DMS 273 (cell line): ENCODE measurements around the gene DRC1.

ENCODE experiments used
- DNase-seq: peaks from one replicate; lab custom pipeline; 2025; ENCODE audit not compliant: unreplicated experiment; lab: John Stamatoyannopoulos, UW

DRC1 gene

GRCh38 chr2:26489213-26489850 lies 87.6 kb downstream of the DRC1 start:
- no peak for DNase-seq

DNA sequence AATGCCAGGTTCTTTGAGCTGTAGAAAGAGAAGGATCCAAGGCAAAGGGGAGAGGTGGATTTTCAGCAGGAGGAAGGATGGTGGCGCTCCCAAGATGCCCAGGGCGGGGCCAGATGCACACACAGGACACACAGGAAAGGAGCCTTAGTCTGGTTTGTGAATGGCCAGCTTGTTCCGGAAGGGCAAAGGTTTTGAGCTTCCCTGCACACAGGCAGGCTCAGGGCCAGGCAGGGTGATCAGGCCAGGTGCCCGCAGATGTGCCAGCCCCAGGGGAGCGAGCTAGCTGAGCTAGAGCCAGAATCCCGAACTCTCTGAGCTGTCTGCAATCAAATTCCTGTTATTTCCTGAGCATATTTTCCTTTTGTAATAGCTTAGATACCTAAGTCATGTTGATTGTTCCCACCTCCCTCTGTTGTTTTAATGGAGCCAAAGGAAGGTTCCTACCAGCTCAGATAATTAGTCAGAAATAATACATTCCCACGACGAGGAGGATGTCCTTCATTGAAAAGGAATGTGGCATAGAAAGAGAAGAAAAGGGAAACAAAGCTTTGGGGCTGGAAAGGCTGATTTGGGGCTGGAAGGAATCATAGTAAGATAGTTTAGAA lies 89.9 kb downstream of the DRC1 start:
- DNase-seq: no peak

DNA sequence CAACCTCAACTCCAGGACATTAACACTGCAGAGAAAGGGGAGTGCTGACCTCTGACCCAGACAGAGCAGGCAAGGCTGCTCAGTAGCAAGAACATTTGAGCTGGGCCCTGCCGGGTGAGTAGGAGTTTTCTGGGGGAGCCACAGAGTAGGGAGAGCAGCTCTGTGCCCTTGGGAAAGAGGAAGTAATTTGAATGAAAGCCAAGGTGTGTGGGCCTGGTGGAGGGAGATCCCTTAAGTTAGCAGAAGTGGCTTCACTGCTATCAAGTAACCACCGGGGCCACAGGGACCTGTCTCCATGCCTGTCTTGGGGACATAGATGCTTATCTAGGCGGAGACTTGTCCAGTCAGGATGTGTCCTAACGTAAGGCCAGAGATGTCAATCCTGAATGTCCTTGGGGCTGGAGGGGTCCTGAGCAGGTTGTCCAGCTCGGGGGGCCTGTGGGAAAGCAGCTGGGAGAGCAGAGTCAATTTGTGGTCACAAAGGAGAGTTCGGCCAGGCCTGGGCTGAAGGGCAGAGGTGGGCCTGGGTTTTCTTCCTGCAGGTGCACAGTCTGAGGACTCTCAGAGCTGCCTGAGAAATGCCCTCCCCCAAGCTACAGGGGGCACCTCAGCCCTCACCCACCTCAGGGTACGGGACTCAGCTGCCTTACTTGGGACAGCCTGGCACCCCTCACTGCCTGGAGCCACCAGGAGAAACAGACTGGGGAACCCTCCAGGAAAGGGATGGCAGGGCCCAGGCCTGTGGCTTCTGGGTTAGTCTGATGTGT lies 91.2 kb downstream of the DRC1 start:
- no peak for DNase-seq

DNA sequence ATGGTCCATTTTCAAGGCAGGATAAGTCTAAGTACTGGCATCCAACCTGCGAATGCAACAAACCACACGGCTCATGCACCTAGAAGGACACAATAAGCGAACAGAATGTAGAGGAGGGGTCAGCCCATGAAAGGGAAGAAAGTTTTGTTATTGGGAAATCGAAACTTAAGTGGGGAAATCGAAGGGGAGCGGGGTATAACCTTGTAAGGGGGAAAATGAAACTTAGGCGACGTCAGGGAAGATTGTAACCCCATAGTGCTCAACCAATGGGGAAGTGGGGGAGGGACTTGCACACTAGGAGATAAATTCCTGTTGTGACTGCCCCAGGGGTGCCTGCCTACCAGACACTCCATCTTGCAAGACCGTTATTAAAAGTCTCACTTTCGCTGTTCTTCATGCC lies 91.8 kb downstream of the DRC1 start:
- no peak for DNase-seq

- no peak for DNase-seq
Measured at GRCh38 chr2:26494199-26494598, 92.5 kb downstream of the DRC1 start.

DNA sequence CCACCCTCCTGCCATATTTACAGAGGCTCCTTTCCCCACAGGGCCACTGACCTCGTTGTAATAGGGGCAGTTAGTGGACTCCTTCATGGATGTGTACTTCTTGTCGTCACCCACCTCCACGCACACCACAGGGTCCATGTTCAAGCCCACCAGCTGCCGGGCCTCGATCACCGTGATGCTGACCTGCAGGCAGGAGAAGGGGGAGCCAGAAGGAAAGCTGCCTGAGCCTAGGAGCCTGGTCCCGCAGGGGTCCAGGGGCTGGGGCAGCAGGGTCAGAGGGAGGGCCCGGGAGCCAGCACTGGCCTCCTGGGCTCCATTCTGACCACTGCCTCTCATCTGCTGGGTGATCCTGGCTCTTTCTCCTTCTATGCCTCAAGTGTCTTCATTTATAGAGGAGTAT lies 93.2 kb downstream of the DRC1 start:
- no peak for DNase-seq

GRCh38 chr2:26495705-26496297 lies 94.1 kb downstream of the DRC1 start:
- DNase-seq: no peak

GRCh38 chr2:26500406-26500805 lies 98.7 kb downstream of the DRC1 start:
- DNase-seq: no peak

DNA sequence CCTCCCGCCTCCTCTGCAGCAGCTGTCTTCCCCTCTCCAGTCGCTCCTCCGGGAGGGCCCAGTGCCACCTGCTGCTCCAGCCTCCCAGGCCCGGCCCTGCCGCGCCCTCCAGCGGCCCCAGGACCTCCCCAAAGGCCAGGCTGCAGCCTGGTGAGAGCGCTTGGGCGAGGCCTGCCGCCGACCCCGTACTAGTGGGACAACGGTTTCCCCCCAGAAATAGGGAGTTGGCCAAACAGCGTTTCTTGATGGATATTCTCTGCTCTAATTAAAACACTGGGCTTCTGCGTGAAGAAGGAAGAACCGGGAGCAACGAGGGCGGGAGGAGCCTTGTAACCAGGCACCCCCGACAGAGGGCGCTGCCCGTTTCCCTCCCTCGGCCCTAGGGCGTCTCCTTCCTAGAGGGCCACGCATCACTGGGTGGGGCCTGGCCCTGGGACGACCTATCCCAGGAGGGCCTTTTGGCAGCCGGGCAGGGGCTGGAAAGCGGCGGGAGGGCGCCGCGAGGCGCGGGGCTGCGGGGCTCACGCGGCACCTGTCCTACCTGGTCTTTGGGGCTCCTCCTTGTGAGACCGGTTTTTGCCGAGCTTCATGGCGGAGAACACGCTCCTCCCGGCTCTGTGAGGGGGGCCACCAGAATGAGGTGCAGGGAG lies 101.6 kb downstream of the DRC1 start:
- peak; percentile 97 for DNase-seq

GRCh38 chr2:26504002-26504401 lies 102.3 kb downstream of the DRC1 start:
- DNase-seq: no peak

DNA sequence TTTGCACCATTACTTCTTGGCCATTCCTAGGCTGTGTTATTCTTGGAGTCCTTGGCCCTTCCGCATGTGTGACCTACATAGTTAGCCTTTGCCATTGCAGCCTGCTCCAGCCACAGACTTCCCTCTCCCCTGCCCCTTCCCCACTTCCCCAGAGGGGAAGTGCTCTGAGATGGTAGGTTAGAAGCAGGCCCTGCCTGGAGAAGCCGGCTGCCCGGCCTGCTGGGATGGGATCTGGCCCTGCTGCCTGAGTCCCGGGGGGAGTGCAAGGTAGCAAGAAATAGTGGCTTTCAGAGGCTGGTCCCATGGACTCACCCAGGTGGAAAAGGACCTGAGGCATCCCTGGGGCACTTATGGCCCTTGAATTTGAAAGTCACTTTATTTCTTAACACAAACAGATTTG lies 104.6 kb downstream of the DRC1 start:
- no peak for DNase-seq
